HEK293 (cell line): Measurements from ENCODE around the gene PACSIN3.

Source experiments
- CTCF ChIA-PET: fragments of 350-600 bp; formaldehyde crosslinking; extraction: SDS; loops from one replicate; lab custom pipeline; 2021; ENCODE audit warnings: antibody characterized with exemption; lab: Yijun Ruan, JAX
- POLR2A ChIA-PET: fragments of 300-600 bp; formaldehyde crosslinking; extraction: SDS; loops from one replicate; lab custom pipeline; 2020; ENCODE audit warnings: antibody characterized with exemption, inconsistent platforms; lab: Yijun Ruan, JAX
- H3K27ac ChIP-seq: fragments of 200-500 bp; sonication (Bioruptor generic); 2 replicates; pipeline ENCODE4 v1.5.1; 2014; ENCODE audit warnings: low read depth, low read length, control low read depth, inconsistent platforms; ENCODE audit errors: extremely low read depth
- H3K36me3 ChIP-seq, 2 experiments: fragments of 200-500 bp in 1 of 2; sonication (Bioruptor generic) in 1 of 2; 1 replicate in 1 of 2; 2 replicates in 1 of 2; pipeline ENCODE4 v1.5.1; 2014 to 2017; ENCODE audit warnings: inconsistent platforms in 2 of 2, low read length in 2 of 2; ENCODE audit not compliant: control insufficient read depth in 2 of 2, insufficient read depth in 1 of 2
- H3K4me1 ChIP-seq: fragments of 200-500 bp; sonication (Bioruptor generic); 2 replicates; pipeline ENCODE4 v1.5.1; 2014; ENCODE audit warnings: mild to moderate bottlenecking, low read length, inconsistent platforms; ENCODE audit not compliant: control insufficient read depth, insufficient read depth
- H3K4me3 ChIP-seq: 2 replicates; pipeline ENCODE4 v1.5.1; 2011; ENCODE audit warnings: low read depth, mild to moderate bottlenecking, control low read depth, low read length, moderate library complexity
- H3K9me3 ChIP-seq: fragments of 200-500 bp; sonication (Bioruptor generic); 2 replicates; pipeline ENCODE4 v1.5.1; 2014; ENCODE audit warnings: low read depth, low read length, inconsistent platforms; ENCODE audit not compliant: control insufficient read depth, insufficient read depth
- KLF16 ChIP-seq: fragments of 450-650 bp; formaldehyde crosslinking; IDR thresholded peaks from 2 replicates; pipeline ENCODE4 v1.5.1; 2017; ENCODE audit warnings: missing biosample characterization, missing genetic modification characterization
- ZBTB1 ChIP-seq: fragments of 450-650 bp; formaldehyde crosslinking; IDR thresholded peaks from 2 replicates; pipeline ENCODE4 v1.5.1; 2016; ENCODE audit warnings: missing biosample characterization, missing genetic modification characterization
- ZNF404 ChIP-seq: fragments of 450-650 bp; formaldehyde crosslinking; IDR thresholded peaks from 2 replicates; pipeline ENCODE4 v1.5.1; 2017; ENCODE audit warnings: missing biosample characterization, missing genetic modification characterization
- ZNF48 ChIP-seq: fragments of 450-650 bp; formaldehyde crosslinking; IDR thresholded peaks from 2 replicates; pipeline ENCODE4 v1.5.1; 2016; ENCODE audit warnings: missing biosample characterization, missing genetic modification characterization
- ZNF560 ChIP-seq: fragments of 450-650 bp; formaldehyde crosslinking; IDR thresholded peaks from 2 replicates; pipeline ENCODE4 v1.5.1; 2017; ENCODE audit warnings: missing biosample characterization, missing genetic modification characterization, borderline replicate concordance
- ZNF626 ChIP-seq: fragments of 450-650 bp; sonication (Bioruptor Pico); formaldehyde crosslinking; IDR thresholded peaks from 2 replicates; pipeline ENCODE4 v1.5.1; 2018; ENCODE audit warnings: missing biosample characterization, missing genetic modification characterization, inconsistent platforms
- ZNF629 ChIP-seq: fragments of 450-650 bp; formaldehyde crosslinking; IDR thresholded peaks from 2 replicates; pipeline ENCODE4 v1.5.1; 2017; ENCODE audit warnings: missing biosample characterization, missing genetic modification characterization
- ZNF837 ChIP-seq: fragments of 450-650 bp; formaldehyde crosslinking; IDR thresholded peaks from 2 replicates; pipeline ENCODE4 v1.5.1; 2016; ENCODE audit warnings: missing biosample characterization, missing genetic modification characterization
- ZSCAN23 ChIP-seq: fragments of 450-650 bp; formaldehyde crosslinking; IDR thresholded peaks from 2 replicates; pipeline ENCODE4 v1.5.1; 2016; ENCODE audit warnings: missing biosample characterization, missing genetic modification characterization
- TF ChIP-seq, protein P1 (sequence below): fragments of 450-650 bp; formaldehyde crosslinking; optimal IDR thresholded peaks from 2 replicates; pipeline ENCODE3; 2016; ENCODE audit warnings: missing biosample characterization, mild to moderate bottlenecking, missing genetic modification characterization
- TF ChIP-seq, protein P2 (sequence below): fragments of 450-650 bp; formaldehyde crosslinking; IDR thresholded peaks from 2 replicates; pipeline ENCODE4 v1.5.1; 2016; ENCODE audit warnings: missing biosample characterization, missing genetic modification characterization
- TF ChIP-seq, protein P3 (sequence below): fragments of 450-650 bp; formaldehyde crosslinking; IDR thresholded peaks from 2 replicates; pipeline ENCODE4 v1.5.1; 2017; ENCODE audit warnings: missing biosample characterization, mild to moderate bottlenecking, missing genetic modification characterization, moderate library complexity

The PACSIN3 gene

DNA sequence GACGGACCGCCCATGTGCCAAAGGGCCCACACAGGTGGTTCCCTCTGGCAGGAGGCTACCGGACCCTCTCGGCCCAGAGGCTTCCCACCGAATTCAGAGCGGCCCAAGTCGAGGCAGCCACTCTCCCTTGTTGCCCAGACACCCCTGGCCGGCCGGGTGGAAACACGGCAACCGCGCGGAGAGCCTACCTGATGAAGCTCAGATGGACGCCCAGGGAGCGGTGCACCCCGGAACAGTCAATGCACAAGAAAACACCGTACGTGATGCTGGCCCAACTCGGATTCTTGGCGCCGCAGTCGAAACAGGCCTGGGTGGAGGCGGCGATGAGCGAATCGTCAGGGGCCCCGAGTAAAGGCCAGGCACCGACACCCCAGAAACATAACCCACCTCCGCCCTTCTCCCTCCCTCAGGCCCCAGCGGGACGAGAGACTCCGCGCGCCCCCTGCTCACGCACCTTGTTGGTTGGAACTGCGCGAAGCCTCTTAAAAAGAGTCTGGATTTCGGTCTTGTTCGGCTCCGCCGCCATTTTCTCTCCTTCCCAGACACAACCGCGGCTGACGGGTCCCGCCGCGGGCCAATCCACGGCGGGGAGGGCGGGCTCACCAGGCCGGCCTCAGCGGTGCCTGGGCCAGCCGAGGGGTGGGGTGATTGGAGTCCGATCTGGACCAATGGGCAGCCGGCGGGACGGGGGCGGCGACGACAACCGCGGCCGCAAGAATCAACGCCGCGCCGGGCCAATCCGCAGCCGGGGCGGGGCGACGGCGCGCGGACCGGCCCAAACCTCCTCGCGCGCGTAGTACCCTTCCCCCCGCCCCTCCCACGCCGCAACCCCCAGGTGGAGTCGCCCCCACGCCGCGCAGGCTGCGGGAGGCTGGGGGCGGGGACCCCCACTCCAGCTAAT, 9.7 kb downstream of the PACSIN3 start, which contains the start of gene ARFGAP2 (continued):
- TF ChIP-seq, protein P1, sequence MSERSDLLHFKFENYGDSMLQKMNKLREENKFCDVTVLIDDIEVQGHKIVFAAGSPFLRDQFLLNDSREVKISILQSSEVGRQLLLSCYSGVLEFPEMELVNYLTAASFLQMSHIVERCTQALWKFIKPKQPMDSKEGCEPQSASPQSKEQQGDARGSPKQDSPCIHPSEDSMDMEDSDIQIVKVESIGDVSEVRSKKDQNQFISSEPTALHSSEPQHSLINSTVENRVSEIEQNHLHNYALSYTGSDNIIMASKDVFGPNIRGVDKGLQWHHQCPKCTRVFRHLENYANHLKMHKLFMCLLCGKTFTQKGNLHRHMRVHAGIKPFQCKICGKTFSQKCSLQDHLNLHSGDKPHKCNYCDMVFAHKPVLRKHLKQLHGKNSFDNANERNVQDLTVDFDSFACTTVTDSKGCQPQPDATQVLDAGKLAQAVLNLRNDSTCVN (tag by site-specific recombination): peak; percentile 59

DNA sequence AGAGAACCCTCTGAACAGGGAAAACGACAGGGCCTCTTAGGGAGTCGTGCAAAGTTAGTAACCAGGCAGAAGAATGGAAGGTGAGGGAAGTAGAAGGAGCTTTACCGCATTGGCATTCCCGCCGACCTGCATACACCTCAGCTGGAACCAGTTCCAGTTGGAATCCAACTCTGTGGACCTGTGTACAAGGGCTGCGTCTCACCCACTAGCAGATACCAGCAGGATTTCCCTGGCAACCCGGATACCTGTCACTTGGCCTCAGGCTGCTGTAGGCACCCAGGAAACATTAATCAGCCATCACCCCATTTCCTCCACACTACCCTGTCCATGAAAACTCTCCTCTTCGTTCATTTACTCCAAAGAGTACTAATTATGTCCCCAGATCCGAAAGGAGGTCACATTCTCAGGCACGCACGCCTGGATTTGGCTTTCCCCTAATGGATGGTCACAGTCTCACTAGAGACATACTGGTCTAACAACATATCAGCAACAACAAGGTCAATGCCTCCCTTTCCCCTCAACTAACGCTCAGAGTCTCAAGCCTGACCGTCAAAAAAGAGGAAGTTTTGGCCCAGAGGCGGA, 10.4 kb downstream of the PACSIN3 start:
- Histone ChIP-seq H3K27ac (peak overlapping the region; percentile 70; the same call in 1 of the 2 replicates), H3K36me3 (peaks cover 0 to 79% of the 10 kb centered on the region in 2 experiments; a peak in 2 of 3 replicates), H3K4me1 (no peaks in the 10 kb centered on the region), H3K4me3 (peak overlapping the region; percentile 97), H3K9me3 (no peaks in the 10 kb centered on the region)
- CTCF ChIA-PET: interaction anchor here (0.7 kb wide), 2 partner anchors 84 to 349 kb away, joined by 3 read pairs; no protein-coding TSS in a partner anchor
- TF ChIP-seq ZNF629 (no peak), ZSCAN23 (no peak), KLF16 (tag by site-specific recombination) (no peak)
- TF ChIP-seq, all 188 proteins: peak for 0
- POLR2A ChIA-PET: interaction anchor here (4.4 kb wide), 1 partner anchor 39 kb away, joined by 45 read pairs; the partner anchor contains the start of gene DDB2

DNA sequence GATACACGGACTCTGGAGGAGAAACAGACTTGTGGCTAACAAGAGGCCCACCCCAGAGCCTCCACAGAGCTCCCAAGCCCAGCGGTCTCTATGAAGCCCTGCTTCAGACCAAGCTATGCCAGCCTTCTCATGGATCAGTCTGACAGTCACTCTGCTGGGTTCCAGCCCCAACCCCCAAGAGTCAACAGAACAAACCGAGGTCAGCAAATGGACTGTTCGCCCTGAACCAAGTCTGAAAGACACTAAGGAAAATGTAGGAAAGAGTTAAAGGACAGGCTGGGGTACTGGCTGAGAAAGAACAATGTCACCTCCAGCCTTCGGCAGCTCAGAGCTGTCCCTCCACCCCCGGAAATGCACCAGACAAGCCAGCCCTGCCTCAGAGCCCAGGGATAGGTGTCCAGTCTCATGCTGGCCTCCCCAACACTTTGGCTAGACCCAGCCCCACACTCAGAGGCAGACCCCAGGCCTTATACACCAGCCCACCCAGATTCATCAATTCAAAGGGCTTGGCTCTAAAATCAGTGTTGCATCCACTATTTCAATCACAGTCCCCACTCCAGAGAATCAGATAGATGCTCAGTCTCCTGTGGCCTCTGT, 13.4 kb downstream of the PACSIN3 start:
- H3K4me1 ChIP-seq: no peaks in the 10 kb centered on the region
- H3K36me3 ChIP-seq: peaks cover 16 to 76% of the 10 kb centered on the region in 2 experiments; a peak in 2 of 3 replicates
- H3K4me3 ChIP-seq: no peak overlapping the region
- CTCF ChIA-PET: interaction anchor here (0.7 to 1.8 kb wide), 3 partner anchors 10 to 224 kb away, joined by 4 to 10 read pairs (median 6); no protein-coding TSS in a partner anchor
- POLR2A ChIA-PET: interaction anchor here (1.4 to 1.5 kb wide), 2 partner anchors 9 to 12 kb away, joined by 3 to 11 read pairs; no protein-coding TSS in a partner anchor
- no peak overlapping the region for H3K27ac ChIP-seq
- TF ChIP-seq ZNF560 (tag by site-specific recombination): no peak
- TF ChIP-seq ZNF626: no peak
- TF ChIP-seq, protein P2, sequence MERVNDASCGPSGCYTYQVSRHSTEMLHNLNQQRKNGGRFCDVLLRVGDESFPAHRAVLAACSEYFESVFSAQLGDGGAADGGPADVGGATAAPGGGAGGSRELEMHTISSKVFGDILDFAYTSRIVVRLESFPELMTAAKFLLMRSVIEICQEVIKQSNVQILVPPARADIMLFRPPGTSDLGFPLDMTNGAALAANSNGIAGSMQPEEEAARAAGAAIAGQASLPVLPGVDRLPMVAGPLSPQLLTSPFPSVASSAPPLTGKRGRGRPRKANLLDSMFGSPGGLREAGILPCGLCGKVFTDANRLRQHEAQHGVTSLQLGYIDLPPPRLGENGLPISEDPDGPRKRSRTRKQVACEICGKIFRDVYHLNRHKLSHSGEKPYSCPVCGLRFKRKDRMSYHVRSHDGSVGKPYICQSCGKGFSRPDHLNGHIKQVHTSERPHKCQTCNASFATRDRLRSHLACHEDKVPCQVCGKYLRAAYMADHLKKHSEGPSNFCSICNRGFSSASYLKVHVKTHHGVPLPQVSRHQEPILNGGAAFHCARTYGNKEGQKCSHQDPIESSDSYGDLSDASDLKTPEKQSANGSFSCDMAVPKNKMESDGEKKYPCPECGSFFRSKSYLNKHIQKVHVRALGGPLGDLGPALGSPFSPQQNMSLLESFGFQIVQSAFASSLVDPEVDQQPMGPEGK (tag by site-specific recombination): no peak
- no peak for TF ChIP-seq ZNF837
- no peak for TF ChIP-seq ZNF48 (tag by site-specific recombination)
- no peak for TF ChIP-seq ZNF404 (tag by site-specific recombination)
- H3K9me3 ChIP-seq: no peaks in the 10 kb centered on the region

DNA sequence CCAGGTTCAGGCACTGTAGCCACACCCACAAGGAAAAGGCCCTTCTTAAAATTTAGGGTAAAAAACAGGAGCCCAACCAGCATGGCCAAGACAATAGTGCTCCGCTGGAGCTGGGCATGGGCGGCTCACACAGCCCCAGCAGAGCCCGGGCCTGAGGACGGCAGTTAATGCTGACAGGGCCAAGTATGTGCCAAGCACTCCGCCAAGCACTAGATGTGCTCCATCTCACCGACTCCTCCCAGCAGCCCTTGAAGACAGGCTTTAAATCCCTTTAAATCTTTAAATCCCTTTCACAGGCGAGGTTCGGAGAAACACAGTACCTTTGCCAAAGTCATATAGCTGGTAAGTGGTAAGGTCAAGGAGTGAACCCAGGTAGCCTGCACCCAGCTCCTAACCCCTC, 14.4 kb downstream of the PACSIN3 start:
- Histone ChIP-seq H3K27ac (no peak overlapping the region), H3K9me3 (no peaks in the 10 kb centered on the region), H3K4me3 (no peak overlapping the region), H3K36me3 (peaks cover 16 to 85% of the 10 kb centered on the region in 2 experiments; a peak in 2 of 3 replicates), H3K4me1 (no peaks in the 10 kb centered on the region)
- ChIA-PET CTCF (interaction anchor here (0.7 to 1.8 kb wide), 4 partner anchors 10 to 288 kb away, joined by 3 to 10 read pairs (median 5); no protein-coding TSS in a partner anchor), POLR2A (interaction anchor here (1.0 to 1.5 kb wide), 4 partner anchors 8 to 77 kb away, joined by 3 to 11 read pairs (median 3); partner anchors contain the start of gene ACP2)
- no peak for TF ChIP-seq ZBTB1
- TF ChIP-seq, protein P3, sequence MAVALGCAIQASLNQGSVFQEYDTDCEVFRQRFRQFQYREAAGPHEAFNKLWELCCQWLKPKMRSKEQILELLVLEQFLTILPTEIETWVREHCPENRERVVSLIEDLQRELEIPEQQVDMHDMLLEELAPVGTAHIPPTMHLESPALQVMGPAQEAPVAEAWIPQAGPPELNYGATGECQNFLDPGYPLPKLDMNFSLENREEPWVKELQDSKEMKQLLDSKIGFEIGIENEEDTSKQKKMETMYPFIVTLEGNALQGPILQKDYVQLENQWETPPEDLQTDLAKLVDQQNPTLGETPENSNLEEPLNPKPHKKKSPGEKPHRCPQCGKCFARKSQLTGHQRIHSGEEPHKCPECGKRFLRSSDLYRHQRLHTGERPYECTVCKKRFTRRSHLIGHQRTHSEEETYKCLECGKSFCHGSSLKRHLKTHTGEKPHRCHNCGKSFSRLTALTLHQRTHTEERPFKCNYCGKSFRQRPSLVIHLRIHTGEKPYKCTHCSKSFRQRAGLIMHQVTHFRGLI (tag by site-specific recombination): peak; percentile 79
